GM18526 (cell line): ENCODE data around the gene TLCD3B.

Experiments used
- POLR2A ChIP-seq: IDR thresholded peaks from 3 replicates; pipeline ENCODE4 v1.6.1; 2011; ENCODE audit not compliant: insufficient read length; ENCODE audit errors: extremely low read depth

Gene TLCD3B, protein sequence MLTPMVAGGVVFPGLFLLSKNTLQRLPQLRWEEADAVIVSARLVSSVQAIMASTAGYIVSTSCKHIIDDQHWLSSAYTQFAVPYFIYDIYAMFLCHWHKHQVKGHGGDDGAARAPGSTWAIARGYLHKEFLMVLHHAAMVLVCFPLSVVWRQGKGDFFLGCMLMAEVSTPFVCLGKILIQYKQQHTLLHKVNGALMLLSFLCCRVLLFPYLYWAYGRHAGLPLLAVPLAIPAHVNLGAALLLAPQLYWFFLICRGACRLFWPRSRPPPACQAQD

DNA sequence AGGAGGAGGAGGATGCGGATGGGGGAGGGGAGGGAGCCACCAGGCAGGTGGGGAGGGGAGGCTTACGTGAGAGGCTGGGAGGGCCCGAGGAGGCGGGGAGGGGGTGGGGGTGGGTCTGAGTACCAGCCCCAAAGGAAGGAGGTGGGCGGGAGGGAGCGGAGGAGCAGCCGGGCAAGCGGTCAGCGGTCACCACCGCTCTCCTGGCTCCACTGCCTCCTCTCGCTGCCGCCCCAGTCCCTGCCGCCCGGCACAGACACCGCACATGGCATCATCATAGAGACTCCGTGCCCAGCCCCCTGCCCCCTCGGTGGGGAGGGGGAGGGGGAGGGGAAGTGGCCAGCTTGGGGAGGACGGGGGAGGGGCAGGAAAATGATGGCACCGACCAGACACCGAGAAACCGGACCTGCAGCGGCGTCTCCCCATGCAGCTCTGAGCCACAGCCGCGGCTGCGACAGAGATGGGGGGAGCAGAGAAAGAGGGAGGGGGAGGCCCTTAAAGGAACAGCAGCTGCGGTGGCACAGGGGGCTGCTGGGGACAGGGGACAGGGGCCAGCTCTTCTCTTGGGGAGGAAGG, at the start of gene TLCD3B:
TSS of gene TLCD3B (minus strand) at position 431 of the 573 bp plus-strand sequence. CDS start 744 bp downstream, outside the sequence.
- TF ChIP-seq POLR2A, result no peak

- no peak for TF ChIP-seq POLR2A
These were observed 48.4 kb upstream of the TLCD3B start for GRCh38 chr16:30079480-30079879.

DNA sequence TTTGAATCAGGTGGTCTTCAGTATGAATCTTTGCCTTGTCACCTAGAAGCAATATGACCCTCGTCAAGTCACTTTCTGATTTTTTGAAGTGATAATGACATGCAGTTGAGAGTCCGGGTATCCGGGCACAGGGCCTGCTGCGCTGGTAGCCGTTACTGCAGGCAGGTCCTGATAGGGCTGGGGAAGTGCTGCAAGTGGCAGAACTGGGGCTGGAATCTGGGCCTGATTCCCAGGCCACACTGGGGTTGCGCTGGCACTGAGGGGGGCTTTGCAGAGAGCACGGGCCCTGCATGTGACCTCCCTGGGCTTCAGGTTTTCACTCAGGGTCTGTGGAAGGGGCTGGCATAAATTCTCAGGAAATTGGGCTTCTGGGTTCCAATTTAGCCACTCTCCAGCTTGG, 47.7 kb upstream of the TLCD3B start:
- no peak for TF ChIP-seq POLR2A

DNA sequence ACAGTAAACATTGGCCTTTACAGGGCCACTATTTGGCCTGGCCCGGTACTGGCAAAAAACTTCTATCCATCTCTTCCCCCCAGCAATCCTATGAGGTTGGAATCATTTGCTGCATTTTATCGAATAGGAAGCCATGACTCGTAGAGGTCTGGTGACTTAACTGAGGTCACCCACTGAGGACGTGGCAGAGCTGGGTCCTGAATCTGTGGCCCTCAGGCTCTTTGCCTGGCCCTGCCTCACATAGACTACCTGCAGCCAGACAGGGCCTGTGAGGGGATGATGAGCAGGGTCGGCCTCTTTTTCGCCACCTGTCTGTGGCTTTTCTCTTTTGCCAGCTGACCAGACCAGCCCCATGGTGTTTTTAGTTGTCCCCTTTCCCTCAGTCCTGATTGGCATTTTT, 46.6 kb upstream of the TLCD3B start:
- no peak for TF ChIP-seq POLR2A

DNA sequence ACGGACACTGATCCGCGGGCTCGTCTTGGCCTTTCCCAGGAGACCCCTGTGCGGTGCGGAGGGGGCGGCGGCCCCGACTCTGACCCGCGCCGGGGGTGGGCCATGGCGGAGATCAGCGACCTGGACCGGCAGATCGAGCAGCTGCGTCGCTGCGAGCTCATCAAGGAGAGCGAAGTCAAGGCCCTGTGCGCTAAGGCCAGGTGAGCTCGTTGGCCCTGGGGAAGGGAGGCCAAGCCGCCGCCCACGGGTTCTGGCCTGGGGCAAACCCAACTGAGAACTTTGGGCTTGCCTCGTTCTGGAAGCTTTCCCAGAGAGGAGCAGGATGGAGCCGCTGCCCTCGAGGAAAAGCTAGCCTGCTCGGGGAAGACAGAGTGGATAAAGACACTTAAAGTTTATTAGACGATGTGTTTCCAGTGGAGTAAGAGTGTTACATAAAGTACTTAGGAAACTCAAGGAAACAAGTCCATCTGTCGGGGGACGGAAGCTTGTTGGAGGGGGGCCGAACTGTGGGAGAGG, 45.3 kb upstream of the TLCD3B start:
- no peak for TF ChIP-seq POLR2A

- TF ChIP-seq POLR2A, result peak; percentile 95
These were observed 44.6 kb upstream of the TLCD3B start, which contains the start of gene PPP4C for GRCh38 chr16:30075503-30076275. TSS of gene PPP4C (plus strand) at chr16:30075994. CDS start at chr16:30076378, 384 bp downstream.

DNA sequence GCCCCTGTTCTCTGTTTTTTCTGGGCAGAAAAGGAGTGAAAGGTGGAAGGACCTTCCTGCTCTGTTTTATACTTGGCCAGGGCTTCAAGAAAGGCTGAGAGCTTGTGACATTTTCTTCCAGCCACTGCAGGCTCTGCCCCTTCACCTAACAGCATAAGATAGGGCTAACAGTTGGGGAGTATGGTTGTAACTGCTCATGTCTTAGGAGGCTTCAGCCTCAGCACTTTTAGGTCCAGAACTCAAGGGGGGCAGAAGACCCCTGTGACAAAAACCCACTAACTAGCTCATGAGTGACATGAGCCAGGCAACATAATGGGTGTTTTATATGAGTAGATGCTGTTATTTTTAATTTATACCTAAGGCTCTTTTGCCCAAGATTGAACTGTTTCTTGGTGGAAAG, 39.4 kb upstream of the TLCD3B start:
- TF ChIP-seq POLR2A, result no peak

DNA sequence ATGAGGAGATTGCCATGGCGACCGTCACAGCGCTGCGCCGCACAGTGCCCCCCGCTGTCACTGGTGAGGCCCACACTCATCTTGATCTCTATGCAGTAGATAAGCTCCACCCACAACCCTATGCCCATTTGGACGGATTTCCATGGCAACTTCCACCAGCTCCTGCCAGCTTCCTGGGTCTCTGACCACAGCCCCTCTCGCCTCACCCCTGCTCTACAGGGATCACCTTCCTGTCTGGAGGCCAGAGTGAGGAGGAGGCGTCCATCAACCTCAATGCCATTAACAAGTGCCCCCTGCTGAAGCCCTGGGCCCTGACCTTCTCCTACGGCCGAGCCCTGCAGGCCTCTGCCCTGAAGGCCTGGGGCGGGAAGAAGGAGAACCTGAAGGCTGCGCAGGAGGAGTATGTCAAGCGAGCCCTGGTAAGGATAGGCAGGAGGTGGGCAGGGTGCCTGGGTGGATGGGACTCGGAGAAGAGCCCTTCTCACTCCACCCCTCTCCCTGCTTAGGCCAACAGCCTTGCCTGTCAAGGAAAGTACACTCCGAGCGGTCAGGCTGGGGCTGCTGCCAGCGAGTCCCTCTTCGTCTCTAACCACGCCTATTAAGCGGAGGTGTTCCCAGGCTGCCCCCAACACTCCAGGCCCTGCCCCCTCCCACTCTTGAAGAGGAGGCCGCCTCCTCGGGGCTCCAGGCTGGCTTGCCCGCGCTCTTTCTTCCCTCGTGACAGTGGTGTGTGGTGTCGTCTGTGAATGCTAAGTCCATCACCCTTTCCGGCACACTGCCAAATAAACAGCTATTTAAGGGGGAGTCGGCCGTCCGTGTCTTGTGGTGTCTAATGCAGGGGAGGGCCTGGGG, 38.8 kb upstream of the TLCD3B start:
- no peak for TF ChIP-seq POLR2A

DNA sequence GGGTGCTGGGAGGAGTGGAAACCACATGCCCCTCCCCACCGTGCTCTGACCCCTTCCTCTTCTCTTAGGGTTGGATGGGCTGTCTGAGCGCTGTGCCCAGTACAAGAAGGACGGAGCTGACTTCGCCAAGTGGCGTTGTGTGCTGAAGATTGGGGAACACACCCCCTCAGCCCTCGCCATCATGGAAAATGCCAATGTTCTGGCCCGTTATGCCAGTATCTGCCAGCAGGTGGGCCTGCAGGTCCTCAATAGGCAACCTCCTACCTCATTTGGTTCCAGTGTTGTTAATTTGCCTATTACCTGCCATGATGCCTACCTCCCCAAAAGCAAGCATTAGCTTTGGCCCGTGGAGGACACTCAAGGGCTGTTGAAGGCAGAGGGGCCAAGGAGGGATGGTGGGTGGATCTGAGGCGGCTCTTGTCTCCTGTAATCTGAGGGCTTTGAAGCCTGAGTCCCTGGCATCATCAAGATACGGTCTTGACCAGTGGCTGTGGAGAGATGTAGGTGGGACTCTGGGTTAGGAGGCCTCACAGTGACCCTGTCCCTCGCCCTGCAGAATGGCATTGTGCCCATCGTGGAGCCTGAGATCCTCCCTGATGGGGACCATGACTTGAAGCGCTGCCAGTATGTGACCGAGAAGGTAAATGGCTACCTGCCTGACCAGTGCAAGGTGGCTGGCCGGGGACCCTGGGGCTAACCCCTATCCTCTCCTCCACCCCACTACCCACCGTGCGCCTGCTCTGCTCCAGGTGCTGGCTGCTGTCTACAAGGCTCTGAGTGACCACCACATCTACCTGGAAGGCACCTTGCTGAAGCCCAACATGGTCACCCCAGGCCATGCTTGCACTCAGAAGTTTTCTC, 37.9 kb upstream of the TLCD3B start:
- TF ChIP-seq POLR2A, result no peak

GRCh38 chr16:30068333-30068732, 37.3 kb upstream of the TLCD3B start:
- TF ChIP-seq POLR2A, result no peak

GRCh38 chr16:30067584-30067916, 36.5 kb upstream of the TLCD3B start:
- no peak for TF ChIP-seq POLR2A

- no peak for TF ChIP-seq POLR2A
These were observed 35.9 kb upstream of the TLCD3B start for GRCh38 chr16:30066761-30067583.
